ENCODE measurements around the gene RETREG1. TPM values are rescaled to one million over a fixed set of nuclear protein-coding genes. Genes with fewer than 3 reads are reported as not detected.

RETREG1 gene
- total RNA-seq, 2 donors from 2014 or later, result 29.4 to 30.2 TPM

Other genes starting within 250 kb of the RETREG1 start
- gene ZNF622, start 151.2 kb downstream of the RETREG1 start, total RNA-seq, result 10 to 100 TPM; 40.0 to 42.7 TPM

Measured in activated T-cell treated with anti-CD3 and anti-CD28 coated beads, Interleukin-2, amount 50 U/mL, for 72 hours (primary cell).